GM12875 (cell line): ENCODE measurements around the gene HS6ST3.

Source experiments
- H3K4me3 ChIP-seq: one replicate; pipeline ENCODE4 v1.5.1; 2011; ENCODE audit warnings: low read depth, low read length, control low read depth
- CTCF ChIP-seq: IDR thresholded peaks from 2 replicates; pipeline ENCODE4 v1.5.1; 2011; ENCODE audit warnings: low read depth, mild to moderate bottlenecking, control low read depth, inconsistent platforms, low read length, moderate library complexity, borderline replicate concordance; ENCODE audit not compliant: insufficient read depth

HS6ST3 gene

GRCh38 chr13:96065849-96066248, 24.1 kb upstream of the HS6ST3 start:
- TF ChIP-seq CTCF = no peak

GRCh38 chr13:96068729-96069128, 21.2 kb upstream of the HS6ST3 start:
- no peak overlapping the region for H3K4me3 ChIP-seq
- TF ChIP-seq CTCF = no peak

More at GRCh38 chr13:96065849-96066248, 24.1 kb upstream of the HS6ST3 start:
- H3K4me3 ChIP-seq = no peak overlapping the region

- TF ChIP-seq CTCF = no peak
- no peak overlapping the region for H3K4me3 ChIP-seq
Measured at GRCh38 chr13:96071504-96071903, 18.4 kb upstream of the HS6ST3 start.

- no peak for TF ChIP-seq CTCF
- H3K4me3 ChIP-seq = no peak overlapping the region
Measured at GRCh38 chr13:96072392-96072791, 17.5 kb upstream of the HS6ST3 start.

GRCh38 chr13:96075953-96076543, 13.9 kb upstream of the HS6ST3 start:
- no peak overlapping the region for H3K4me3 ChIP-seq
- peak; percentile 45; the same call in 1 of the 2 replicates for TF ChIP-seq CTCF

- no peak for TF ChIP-seq CTCF
- no peak overlapping the region for H3K4me3 ChIP-seq
Measured at GRCh38 chr13:96080676-96081075, 9.2 kb upstream of the HS6ST3 start.

- no peak for TF ChIP-seq CTCF
- no peak overlapping the region for H3K4me3 ChIP-seq
Measured at GRCh38 chr13:96081888-96082287, 8.0 kb upstream of the HS6ST3 start.
